H1 (cell line): ENCODE results near the gene TBX6. TPM values are rescaled to one million over a fixed set of nuclear protein-coding genes. Genes with fewer than 3 reads are reported as not detected.

Source experiments
- EZH2 ChIP-seq: fragments of 200-600 bp; sonication (generic); IDR thresholded peaks from 2 replicates; pipeline ENCODE4 v1.7.1; 2012; ENCODE audit warnings: low read depth, mild to moderate bottlenecking, moderate library complexity, low read length, inconsistent platforms; ENCODE audit not compliant: severe bottlenecking
- ZNF274 ChIP-seq: IDR thresholded peaks from 2 replicates; pipeline ENCODE4 v1.7.0; 2012; ENCODE audit warnings: low read length, borderline replicate concordance; ENCODE audit errors: extremely low read depth
- polyA plus RNA-seq, 7 experiments: library from polyadenylated mRNA; depleted of rRNA in 3 of 7; stranded (reverse) in 5 of 7; unstranded in 2 of 7; fragments of >200 nt in 5 of 7; fragments of 200-250 nt in 2 of 7; gene quantifications; 1 replicate in 5 of 7; 2 replicates in 1 of 7; 4 replicates in 1 of 7; pipeline versions ENCODE4 v1.2.1 to v1.2.3, GENCODE V29; 2011 to 2013; ENCODE audit warnings: missing spikeins in 2 of 7, mixed read lengths in 2 of 7
- total RNA-seq: library from RNA; stranded (reverse); fragmentation: NEBNext Ultra II Directional; extraction: Animal tissue kit (Norgen Biotek cat#: 25700); gene quantifications from 2 replicates; pipeline ENCODE4 v1.2.1, GENCODE V29; 2021

TBX6 gene
- total and polyA plus RNA-seq, 2 of the 8 experiments (the other 6 are each of a cell fraction or from before 2014, with no cell fraction given) = 2.2 to 2.8 TPM

- TF ChIP-seq ZNF274 = no peak
- TF ChIP-seq EZH2 = no peak
These were observed 2.9 kb upstream of the TBX6 start (continued) for GRCh38 chr16:30094541-30095165.
